Measurements from ENCODE around the gene SCMH1. TPM values are rescaled to one million over a fixed set of nuclear protein-coding genes. Genes with fewer than 3 reads are reported as not detected.
A peak's percentile ranks its signal among the peaks of the same experiment; 100 is the strongest.
"Not testable (repeated sequence)": the region's sequence is repeated elsewhere in the genome, so short reads cannot be mapped to it uniquely, and the experiment has no call there.

SCMH1 gene
- 37.6 TPM for polyA plus RNA-seq (ENCODE audit: insufficient read length)

GRCh38 chr1:41241749-41242341 is at the start of gene SCMH1:
Gene SCMH1 (minus strand): TSS chr1:41242306. CDS start chr1:41186133, 56,173 bp downstream.
- peak; percentile 63 for DNase-seq

GRCh38 chr1:41291195-41291594 is 49.1 kb upstream of the SCMH1 start:
- DNase-seq, result no peak

DNA sequence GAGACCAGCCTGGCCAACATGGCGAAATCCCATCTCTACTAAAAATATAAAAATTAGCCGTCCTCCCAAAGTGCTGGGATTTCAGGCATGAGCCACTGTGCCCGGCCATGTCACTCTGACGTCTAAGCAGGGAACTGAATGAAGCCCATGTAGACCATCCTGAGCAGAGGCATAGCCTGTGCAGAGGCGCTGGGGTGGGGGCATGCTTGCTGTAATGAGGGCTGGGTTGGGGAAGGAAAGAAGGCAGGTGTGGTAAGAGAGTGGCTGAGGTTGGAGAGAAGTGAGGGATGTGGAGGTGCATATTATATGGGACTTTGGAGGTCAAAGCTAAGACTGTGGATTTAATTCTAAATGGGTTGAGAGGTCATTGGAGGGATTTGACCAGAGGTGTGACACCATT is 47.1 kb upstream of the SCMH1 start:
- no peak for DNase-seq

- no peak for DNase-seq
Observed at GRCh38 chr1:41286992-41287391, 44.9 kb upstream of the SCMH1 start.

DNA sequence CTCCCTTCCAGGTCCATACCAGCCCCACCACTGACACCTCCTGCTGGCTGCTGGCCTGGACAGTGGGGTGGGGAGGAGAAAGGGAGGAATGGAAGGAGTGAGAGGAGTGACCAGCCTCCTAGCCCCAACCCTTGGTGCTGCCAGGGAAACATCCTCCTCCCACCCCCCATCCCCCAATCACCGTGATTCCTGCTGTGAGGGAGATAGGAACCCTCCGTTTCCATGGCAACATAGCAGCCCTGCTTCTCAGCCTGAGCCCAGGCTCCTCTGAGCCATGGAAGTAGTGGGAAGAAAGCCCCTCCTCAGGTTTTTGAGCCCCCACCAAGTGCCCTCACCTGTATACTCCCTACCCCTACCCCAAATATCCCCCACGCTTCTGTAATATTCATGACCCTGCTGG is 44.4 kb upstream of the SCMH1 start:
- no peak for DNase-seq

- no peak for DNase-seq
Observed at GRCh38 chr1:41285818-41286217, 43.7 kb upstream of the SCMH1 start.

- no peak for DNase-seq
Observed at GRCh38 chr1:41284121-41284520, 42.0 kb upstream of the SCMH1 start.

DNA sequence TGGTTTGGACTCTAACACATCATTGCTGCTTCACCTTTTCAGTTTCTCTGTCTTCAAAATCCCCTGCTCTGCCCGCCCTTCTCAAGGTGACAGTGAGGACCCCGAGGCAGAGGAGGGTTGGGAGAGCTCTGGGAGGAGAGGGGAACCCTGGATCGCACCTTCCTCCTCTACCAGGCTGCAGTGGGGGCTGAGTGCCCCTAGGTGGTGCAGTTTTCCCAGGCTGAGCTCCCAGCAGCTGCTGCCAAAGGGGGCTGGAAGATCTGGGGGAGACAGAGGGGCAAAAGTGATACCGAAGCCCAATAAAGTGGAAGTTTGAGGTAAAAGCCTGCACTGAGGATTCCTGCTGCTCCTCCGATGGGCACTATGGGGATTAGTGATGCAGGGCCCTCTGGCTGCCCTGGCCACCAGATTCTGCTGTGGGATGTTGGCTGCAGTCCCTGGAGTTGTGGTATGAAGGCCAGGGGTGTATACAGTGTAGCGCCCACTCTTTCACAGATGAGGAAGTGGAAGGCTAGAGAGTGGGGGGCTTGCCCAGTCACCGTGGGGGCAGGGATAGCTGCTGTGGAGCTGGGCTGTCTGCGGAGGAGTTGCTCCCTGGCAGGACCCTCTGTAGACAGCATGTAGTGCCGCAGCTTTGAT is 40.7 kb upstream of the SCMH1 start:
- DNase-seq, result no peak

- no peak for DNase-seq
Observed at GRCh38 chr1:41281334-41281733, 39.2 kb upstream of the SCMH1 start.

DNA sequence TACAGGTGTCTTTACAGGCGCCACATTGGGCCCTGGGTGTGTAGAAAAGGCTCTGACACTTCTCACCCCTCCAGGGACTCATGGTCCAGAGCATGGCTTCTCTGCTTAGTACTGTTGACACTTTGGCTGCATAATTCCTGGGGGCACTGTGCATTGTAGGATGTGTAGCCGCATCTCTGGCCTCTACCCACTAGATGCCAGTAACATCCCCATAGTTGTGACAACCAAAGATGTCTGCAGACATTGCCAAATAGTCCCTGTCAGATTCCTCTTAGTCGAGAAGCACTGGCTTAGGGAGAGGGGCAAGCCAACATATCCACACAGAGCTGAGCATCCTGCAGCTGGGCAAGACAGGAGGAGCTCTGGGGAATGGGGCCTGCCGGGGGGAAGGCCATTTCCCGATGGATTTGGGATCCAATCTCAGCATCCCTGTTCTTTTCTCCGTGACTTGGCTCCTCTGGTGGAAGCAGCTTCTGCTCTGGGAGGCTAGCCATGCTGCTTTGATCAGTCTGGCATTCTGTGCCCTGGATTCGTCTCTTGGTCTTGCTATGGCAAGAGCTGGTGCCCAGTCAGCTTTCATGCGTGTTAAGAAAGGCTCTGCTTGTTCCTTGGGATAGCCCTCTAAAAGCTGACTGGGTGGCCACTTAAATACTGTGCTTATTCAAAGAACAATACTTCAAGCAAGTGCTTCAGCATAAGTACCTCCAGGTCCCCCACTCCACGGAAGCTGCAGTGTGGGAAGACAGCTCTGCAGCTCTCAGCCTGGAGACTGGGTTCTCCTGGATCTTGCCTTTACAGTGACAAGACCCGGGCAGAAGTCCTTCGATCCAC is 38.3 kb upstream of the SCMH1 start:
- no peak for DNase-seq

GRCh38 chr1:41278076-41278475 is 36.0 kb upstream of the SCMH1 start:
- DNase-seq, result no peak

- no peak for DNase-seq
Observed at GRCh38 chr1:41277371-41277975, 35.4 kb upstream of the SCMH1 start.

GRCh38 chr1:41275831-41276230 is 33.7 kb upstream of the SCMH1 start:
- DNase-seq, result no peak

- DNase-seq, result no peak
Observed at GRCh38 chr1:41274752-41275545, 32.8 kb upstream of the SCMH1 start.

DNA sequence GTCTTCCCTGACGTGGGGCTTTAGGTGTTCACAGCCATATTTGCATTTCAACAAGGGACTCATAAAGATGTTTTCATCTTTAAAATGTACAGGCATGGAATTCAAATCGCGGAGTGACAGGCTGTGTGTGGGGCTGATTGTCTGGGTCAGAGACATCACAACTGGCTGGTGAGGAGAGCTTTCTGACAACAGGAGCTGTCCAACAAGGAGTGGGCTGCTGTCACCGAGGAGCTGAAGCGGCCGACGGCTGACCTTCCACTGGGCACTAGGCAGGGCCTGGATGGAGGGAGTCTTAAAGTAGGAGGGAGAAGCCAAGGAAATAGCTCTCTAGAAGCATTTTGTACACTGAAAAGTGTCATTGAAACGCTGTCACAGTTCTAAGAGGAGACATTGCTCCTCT is 30.5 kb upstream of the SCMH1 start:
- no peak for DNase-seq

GRCh38 chr1:41268154-41268770 is 26.2 kb upstream of the SCMH1 start:
- peak; percentile 81 for DNase-seq

- DNase-seq, result no peak
Observed at GRCh38 chr1:41261926-41262618, 20.0 kb upstream of the SCMH1 start.

DNA sequence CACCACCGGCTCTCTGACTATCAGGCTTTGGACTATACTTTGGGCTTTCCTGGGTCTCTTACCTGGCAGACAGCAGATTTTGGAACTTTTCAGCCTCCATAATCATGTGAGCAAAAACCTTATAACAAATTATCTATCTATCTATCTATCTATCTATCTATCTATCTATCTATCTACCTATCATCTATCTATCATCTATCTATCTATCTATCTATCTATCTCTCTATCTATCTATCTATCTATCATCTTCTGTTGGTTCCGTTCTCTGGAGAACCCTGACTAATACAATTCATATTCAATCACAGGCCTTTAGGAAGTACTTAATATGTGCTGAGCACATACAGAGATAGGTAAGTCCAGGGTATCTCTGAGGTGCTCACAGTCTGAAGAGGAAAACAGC is 18.7 kb upstream of the SCMH1 start:
- DNase-seq, result no peak

DNA sequence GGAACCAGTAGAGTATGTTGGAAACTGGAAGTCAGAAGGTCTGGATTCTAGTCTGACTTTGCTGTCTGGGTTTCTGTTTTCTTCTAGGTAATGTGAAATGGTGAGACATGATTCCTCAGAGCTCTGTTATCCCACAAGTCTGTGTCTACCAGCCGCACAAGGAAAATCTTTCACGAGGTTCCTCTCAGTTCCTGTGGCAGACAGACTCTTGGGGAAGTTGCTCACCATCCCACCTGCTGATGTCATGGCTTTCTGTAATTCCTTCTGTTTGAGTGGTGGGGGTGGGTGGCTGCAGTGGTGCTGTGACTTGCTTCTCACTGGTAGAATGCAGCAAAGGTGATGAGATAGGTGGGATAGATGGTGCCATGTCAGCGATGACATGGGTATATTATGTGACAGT is 17.1 kb upstream of the SCMH1 start:
- DNase-seq, result no peak

- no peak for DNase-seq
Observed at GRCh38 chr1:41255978-41256377, 13.9 kb upstream of the SCMH1 start.

- DNase-seq, result not testable (repeated sequence)
Observed at GRCh38 chr1:41251120-41251519, 9.0 kb upstream of the SCMH1 start.

All from hindlimb muscle (tissue), 1 donor.